T-helper 9 cell (primary cell): ENCODE data around the gene FCN3.

Experiments
- DNase-seq: peaks from one replicate; pipeline ENCODE4 v3.0.0-alpha.2; 2020

FCN3 gene

GRCh38 chr1:27379564-27380122, 5.0 kb upstream of the FCN3 start:
- DNase-seq, result no peak

GRCh38 chr1:27377760-27378495, 3.3 kb upstream of the FCN3 start:
- DNase-seq, result no peak

- DNase-seq, result no peak
Measured at GRCh38 chr1:27372808-27373690, 1.6 kb downstream of the FCN3 start.

- no peak for DNase-seq
Measured at GRCh38 chr1:27372022-27372807, 2.4 kb downstream of the FCN3 start.

GRCh38 chr1:27368869-27369582, 5.6 kb downstream of the FCN3 start:
- no peak for DNase-seq

- no peak for DNase-seq
Measured at GRCh38 chr1:27367160-27367650, 7.4 kb downstream of the FCN3 start.

- DNase-seq, result no peak
Measured at GRCh38 chr1:27366411-27367159, 8.0 kb downstream of the FCN3 start, which contains the start of gene MAP3K6. TSS of gene MAP3K6 (minus strand) at chr1:27366961. CDS start at chr1:27366597, 364 bp downstream.

- peak; percentile 61 for DNase-seq
Measured at GRCh38 chr1:27366113-27366410, 8.6 kb downstream of the FCN3 start.

GRCh38 chr1:27365372-27366112, 9.1 kb downstream of the FCN3 start:
- peak; percentile 80 for DNase-seq

GRCh38 chr1:27364696-27365371, 9.8 kb downstream of the FCN3 start:
- no peak for DNase-seq

GRCh38 chr1:27363766-27364695, 10.6 kb downstream of the FCN3 start:
- DNase-seq, result no peak

GRCh38 chr1:27361553-27361952, 13.1 kb downstream of the FCN3 start:
- no peak for DNase-seq

GRCh38 chr1:27361044-27361402, 13.6 kb downstream of the FCN3 start:
- DNase-seq, result no peak

GRCh38 chr1:27360159-27361043, 14.2 kb downstream of the FCN3 start:
- DNase-seq, result peak; percentile 56

- no peak for DNase-seq
Measured at GRCh38 chr1:27359822-27360158, 14.8 kb downstream of the FCN3 start.

- no peak for DNase-seq
Measured at GRCh38 chr1:27358928-27359313, 15.7 kb downstream of the FCN3 start.

GRCh38 chr1:27358038-27358927, 16.3 kb downstream of the FCN3 start:
- DNase-seq, result no peak
